Adipocyte (in vitro differentiated cells): ENCODE measurements around the gene WDCP.
"Not testable (repeated sequence)": the region's sequence is repeated elsewhere in the genome, so short reads cannot be mapped to it uniquely, and the experiment has no call there.

Experiments used
- DNase-seq: peaks from one replicate; pipeline ENCODE4 v3.0.0-alpha.2; 2015; ENCODE audit warnings: low read depth
- H3K27me3 ChIP-seq: replicated peaks from 2 replicates; pipeline ENCODE4 v1.7.0; 2013; ENCODE audit warnings: mild to moderate bottlenecking, low read length, moderate library complexity; ENCODE audit not compliant: control insufficient read depth, insufficient read depth
- H3K36me3 ChIP-seq: 2 replicates; pipeline ENCODE4 v1.7.0; 2013; ENCODE audit warnings: low read length, mild to moderate bottlenecking, moderate library complexity; ENCODE audit not compliant: control insufficient read depth, insufficient read depth, severe bottlenecking
- H3K4me1 ChIP-seq: 2 replicates; pipeline ENCODE4 v1.7.0; 2013; ENCODE audit warnings: mild to moderate bottlenecking, low read length, moderate library complexity; ENCODE audit not compliant: control insufficient read depth, insufficient read depth
- H3K4me3 ChIP-seq: 2 replicates; pipeline ENCODE4 v1.7.0; 2013; ENCODE audit warnings: mild to moderate bottlenecking, low read length, moderate library complexity
- H3K9ac ChIP-seq: 2 replicates; pipeline ENCODE4 v1.7.0; 2013; ENCODE audit warnings: mild to moderate bottlenecking, low read length, moderate library complexity
- H3K9me3 ChIP-seq: 2 replicates; pipeline ENCODE4 v1.7.0; 2013; ENCODE audit warnings: mild to moderate bottlenecking, low read length, moderate library complexity; ENCODE audit not compliant: control insufficient read depth

The WDCP gene, protein sequence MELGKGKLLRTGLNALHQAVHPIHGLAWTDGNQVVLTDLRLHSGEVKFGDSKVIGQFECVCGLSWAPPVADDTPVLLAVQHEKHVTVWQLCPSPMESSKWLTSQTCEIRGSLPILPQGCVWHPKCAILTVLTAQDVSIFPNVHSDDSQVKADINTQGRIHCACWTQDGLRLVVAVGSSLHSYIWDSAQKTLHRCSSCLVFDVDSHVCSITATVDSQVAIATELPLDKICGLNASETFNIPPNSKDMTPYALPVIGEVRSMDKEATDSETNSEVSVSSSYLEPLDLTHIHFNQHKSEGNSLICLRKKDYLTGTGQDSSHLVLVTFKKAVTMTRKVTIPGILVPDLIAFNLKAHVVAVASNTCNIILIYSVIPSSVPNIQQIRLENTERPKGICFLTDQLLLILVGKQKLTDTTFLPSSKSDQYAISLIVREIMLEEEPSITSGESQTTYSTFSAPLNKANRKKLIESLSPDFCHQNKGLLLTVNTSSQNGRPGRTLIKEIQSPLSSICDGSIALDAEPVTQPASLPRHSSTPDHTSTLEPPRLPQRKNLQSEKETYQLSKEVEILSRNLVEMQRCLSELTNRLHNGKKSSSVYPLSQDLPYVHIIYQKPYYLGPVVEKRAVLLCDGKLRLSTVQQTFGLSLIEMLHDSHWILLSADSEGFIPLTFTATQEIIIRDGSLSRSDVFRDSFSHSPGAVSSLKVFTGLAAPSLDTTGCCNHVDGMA

DNA sequence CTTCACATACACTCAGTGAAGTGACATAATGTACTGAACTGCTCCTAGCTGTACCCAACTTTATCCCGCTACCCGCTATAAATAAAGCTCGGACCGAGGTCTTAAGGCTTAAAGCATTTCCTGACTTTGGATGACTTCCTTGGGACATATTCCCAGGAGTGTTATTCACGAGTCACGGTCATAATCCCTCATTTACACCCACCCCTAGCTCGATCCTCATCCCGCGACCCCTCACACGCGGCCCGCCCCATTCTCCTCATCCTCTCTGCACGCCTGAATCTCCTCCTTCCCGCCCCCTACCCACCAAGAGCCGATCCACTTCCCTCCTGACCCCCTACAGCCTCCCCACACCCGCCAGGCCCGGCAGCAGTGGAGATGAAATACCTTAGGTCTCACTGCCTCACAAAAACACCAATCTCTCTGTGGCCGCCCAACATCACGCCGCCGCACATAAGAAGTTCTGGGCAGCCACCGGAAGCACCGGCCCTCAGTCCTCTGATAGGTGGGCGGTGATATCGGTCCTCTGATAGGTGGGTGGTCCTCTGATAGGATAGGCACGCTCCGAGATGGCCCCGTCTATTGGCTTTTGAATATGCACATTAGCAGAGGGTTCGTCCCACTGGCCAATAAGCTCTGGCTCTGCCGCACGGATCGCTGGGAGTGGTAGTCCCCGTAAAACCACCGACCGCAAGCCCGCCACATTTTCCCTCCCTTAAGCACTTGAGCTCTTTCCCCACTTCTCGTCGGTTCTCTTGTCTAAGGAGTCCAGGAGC lies at the start of gene WDCP:
TSS of gene WDCP (minus strand) at position 462 of the 773 bp plus-strand sequence. CDS start 7,897 bp downstream, outside the sequence.
- Histone ChIP-seq H3K27me3 (no peaks in the 10 kb centered on the region), H3K36me3 (no peaks in the 10 kb centered on the region), H3K9me3 (no peaks in the 10 kb centered on the region), H3K9ac (peak within 1 kb of the TSS; percentile 87), H3K4me1 (peaks cover 7% of the 10 kb centered on the region), H3K4me3 (peak within 1 kb of the TSS; percentile 94)
- peak; percentile 99 for DNase-seq

DNA sequence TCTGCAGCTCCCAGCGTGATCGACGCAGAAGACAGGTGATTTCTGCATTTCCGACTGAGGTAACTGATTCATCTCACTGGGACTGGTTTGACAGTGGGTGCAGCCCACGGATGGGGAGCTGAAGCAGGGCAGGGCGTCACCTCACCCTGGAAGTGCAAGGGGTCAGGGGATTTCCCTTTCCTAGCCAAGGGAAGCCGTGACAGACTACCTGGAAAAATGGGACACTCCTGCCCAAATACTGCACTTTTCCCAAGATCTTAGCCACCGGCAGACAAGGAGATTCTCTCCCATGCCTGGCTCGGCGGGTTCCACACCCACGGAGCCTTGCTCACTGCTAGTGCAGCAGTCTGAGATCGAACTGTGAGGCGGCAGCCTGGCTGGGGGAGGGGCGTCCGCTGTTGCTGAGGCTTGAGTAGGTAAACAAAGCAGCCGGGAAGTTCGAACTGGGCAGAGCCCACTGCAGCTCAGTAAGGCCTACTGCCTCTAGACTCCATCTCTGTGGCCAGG lies 48.0 kb upstream of the WDCP start:
- not testable (repeated sequence) for H3K36me3 ChIP-seq, H3K4me1 ChIP-seq, DNase-seq

DNA sequence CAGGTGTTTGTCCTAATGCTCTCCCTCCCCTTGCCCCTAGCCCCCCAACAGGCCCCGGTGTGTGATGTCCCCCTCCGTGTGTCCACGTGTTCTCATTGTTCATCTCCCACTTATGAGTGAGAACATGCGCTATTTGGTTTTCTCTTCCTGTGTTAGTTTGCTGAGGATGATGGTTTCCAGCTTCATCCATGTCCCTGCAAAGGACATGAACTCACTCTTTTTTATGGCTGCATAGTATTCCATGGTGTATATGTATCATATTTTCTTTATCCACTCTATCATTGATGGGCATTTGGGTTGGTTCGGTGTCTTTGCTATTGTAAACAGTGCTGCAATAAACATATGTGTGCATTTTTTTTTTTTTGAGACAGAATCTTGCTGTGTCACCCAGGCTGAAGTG lies 46.1 kb upstream of the WDCP start:
- not testable (repeated sequence) for H3K9ac ChIP-seq, H3K27me3 ChIP-seq, DNase-seq, H3K4me1 ChIP-seq, H3K4me3 ChIP-seq, H3K36me3 ChIP-seq, H3K9me3 ChIP-seq

More for the DNA sequence above, 48.0 kb upstream of the WDCP start:
- H3K27me3 ChIP-seq, H3K9ac ChIP-seq, H3K9me3 ChIP-seq, H3K4me3 ChIP-seq: not testable (repeated sequence)

DNA sequence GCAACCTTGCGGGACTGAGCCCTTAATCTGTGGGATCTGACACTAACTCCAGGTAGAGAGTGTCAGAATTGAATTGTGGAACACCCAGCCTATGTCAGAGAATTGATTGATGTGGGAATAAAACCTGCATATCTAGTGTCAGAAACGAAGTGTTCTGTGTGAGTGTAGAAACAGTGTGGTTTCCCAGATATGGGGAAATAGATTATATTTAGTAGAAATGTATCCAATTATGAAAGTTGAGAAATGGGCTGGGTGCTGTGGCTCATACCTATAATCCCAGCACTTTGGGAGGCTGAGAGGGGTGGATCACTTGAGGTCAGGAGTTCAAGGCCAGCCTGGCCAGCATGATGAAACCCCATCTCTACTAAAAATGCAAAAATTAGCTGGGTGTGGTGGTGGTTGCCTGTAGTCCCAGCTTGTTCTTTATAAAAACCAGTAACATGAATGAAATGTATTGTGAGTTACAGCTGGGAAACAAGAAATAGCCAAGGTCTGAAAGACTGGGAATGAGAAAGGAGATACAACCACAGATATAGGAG lies 41.7 kb upstream of the WDCP start:
- H3K4me3 ChIP-seq = no peak overlapping the region
- peaks cover 16% of the 10 kb centered on the region for H3K4me1 ChIP-seq
- peak; percentile 31 for DNase-seq
- no peaks in the 10 kb centered on the region for H3K9me3 ChIP-seq
- H3K36me3 ChIP-seq = no peaks in the 10 kb centered on the region
- H3K27me3 ChIP-seq = no peaks in the 10 kb centered on the region
- no peak overlapping the region for H3K9ac ChIP-seq

DNA sequence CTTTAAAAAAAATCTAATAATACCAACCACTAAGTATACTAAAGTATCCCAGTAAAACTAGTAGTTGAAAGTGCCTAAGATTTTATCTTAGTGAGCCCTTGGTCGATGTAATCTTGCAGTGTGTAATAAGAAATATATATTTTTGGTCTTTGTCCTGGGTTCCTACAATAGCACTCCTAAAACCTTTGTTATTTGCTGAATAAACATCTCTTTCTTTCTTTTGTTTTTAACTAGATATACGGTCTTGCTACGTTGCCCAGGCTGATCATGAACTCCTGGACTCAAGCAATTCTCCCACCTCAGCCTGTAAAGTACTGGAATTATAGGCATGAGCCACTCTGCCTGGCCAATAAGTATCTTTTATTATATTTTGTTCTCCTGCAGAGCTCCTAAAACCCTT lies 39.8 kb upstream of the WDCP start:
- no peaks in the 10 kb centered on the region for H3K27me3 ChIP-seq
- no peaks in the 10 kb centered on the region for H3K9me3 ChIP-seq
- H3K4me3 ChIP-seq = no peak overlapping the region
- peaks cover 10% of the 10 kb centered on the region for H3K36me3 ChIP-seq
- H3K4me1 ChIP-seq = peaks cover 26% of the 10 kb centered on the region
- H3K9ac ChIP-seq = no peak overlapping the region
- no peak for DNase-seq

DNA sequence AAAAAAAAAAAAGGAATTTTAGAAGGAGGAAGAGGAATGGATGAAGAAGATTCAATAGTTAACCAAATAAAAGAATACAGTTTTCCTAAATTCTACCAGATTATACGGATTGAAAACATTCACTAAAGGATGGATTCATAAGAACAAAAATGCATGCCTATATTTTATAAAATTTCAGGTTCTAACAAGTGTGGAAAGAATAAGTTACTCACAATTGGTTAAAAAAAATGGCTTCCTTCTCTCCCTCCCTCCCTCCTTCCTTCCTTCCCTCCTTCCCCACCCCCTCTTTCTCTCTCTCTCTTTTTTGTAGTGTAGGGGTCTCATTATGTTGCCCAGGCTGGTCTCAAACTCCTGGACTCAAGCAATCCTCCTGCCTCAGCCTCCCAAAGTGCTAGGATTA lies 39.0 kb upstream of the WDCP start:
- DNase-seq = no peak
- Histone ChIP-seq H3K9ac (no peak overlapping the region), H3K9me3 (no peaks in the 10 kb centered on the region), H3K4me3 (no peak overlapping the region), H3K27me3 (no peaks in the 10 kb centered on the region), H3K4me1 (peaks cover 26% of the 10 kb centered on the region), H3K36me3 (peaks cover 14% of the 10 kb centered on the region)

DNA sequence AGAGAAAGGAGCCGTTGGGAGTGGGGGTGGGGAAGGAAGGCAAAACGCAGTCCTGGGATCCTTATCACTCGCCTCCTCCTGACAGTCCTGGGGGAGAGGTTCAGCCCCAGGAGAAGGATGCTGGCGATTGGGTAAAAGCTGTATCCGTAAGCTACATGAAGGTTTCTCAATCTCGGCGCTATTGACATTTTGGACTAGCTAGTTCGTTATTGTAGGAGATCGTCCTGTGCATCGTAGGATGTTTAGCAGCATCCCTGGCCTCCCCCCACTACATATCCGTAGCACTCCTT lies 38.0 kb upstream of the WDCP start:
- peak overlapping the region; percentile 91 for H3K4me3 ChIP-seq
- DNase-seq = no peak
- H3K9me3 ChIP-seq = no peaks in the 10 kb centered on the region
- peak overlapping the region; percentile 94 for H3K9ac ChIP-seq
- H3K36me3 ChIP-seq = peaks cover 16% of the 10 kb centered on the region
- no peaks in the 10 kb centered on the region for H3K27me3 ChIP-seq
- peaks cover 26% of the 10 kb centered on the region for H3K4me1 ChIP-seq

DNA sequence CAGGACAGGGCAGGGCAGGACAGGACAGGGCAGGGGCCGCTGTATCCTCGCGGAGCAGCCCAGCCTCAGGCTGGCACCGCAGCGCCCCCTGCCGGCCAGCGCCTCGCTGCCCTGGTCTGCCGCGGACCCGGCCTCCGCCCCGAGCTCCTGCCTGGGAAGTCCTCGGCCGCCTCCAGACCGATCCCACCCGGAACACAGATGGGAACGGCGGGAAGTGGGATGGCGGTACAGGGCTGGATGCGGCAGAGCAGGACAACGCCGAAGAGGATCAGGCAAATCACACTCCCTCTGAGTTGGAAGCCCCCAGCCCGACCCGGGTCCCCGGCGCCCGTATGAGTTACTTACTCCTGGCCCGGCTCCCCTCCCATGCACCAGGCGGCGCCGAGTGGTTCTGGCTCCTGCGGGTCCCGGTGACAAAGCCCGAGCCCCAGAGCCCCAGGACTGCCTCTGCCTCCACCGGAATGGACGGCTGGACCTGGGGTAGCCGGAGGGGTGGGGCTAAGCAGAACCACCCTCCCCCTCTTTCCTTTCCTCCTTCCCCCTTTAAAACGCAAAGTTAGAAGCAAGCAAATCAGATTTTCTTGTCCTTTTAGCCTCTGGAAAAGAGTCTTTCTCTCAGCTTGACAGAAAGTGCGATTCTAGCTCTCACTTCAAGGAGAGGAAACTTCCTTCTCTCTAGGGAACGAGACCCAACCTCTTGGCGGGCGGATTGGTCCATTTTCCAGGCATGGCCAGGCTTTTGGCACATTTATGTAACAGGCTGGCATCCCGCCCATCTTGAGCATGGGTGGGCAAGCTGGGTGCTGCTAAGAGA lies 37.4 kb upstream of the WDCP start, which contains the start of gene TP53I3:
TSS of gene TP53I3 (minus strand) at position 449 of the 814 bp plus-strand sequence. CDS start 508 bp downstream, outside the sequence.
- no peaks in the 10 kb centered on the region for H3K27me3 ChIP-seq
- H3K9me3 ChIP-seq = no peaks in the 10 kb centered on the region
- H3K4me3 ChIP-seq = peak within 1 kb of the TSS; percentile 91
- peak within 1 kb of the TSS; percentile 94 for H3K9ac ChIP-seq
- DNase-seq = peak; percentile 96
- peaks cover 18% of the 10 kb centered on the region for H3K36me3 ChIP-seq
- peaks cover 26% of the 10 kb centered on the region for H3K4me1 ChIP-seq

DNA sequence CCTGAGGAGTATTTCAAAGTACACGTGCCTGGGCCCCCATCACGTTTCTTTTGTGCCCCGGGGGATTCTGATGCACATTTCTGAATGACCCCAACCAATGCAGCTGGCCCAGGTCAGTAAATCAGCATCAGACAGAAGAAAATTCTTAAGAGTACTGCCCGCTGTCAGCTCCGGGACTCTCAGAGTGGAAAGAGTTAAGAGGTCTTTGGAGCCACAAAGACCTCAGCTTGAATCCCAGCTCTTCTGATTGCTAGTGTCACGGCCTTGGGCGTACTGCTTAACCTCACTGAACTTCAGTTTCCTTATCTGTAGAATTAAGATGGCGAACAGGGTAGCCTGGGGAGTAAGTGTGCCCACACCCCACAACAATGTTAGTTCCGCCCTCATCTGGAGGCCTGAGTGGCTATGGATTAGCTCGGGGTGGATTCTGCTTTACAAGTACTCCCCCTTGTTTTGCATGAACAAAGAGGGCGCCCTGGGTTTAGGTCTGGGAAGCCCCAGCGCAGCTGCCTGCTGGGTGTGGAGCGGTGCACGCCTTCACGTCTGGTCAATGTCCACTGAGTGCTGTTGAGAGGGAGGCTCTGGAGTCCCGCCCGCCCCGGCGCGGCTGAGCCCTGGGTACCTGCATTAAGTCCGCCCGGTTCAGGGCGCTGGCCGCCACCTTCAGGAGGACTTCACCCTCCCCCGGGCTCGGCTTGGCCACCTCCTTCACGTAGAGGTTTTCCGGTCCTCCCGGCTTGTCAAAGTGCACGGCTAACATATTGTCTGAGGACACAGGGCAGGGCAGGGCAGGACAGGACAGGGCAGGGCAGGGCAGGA lies 36.6 kb upstream of the WDCP start:
- Histone ChIP-seq H3K9ac (peak overlapping the region; percentile 94), H3K36me3 (peaks cover 27% of the 10 kb centered on the region), H3K27me3 (no peaks in the 10 kb centered on the region), H3K4me3 (peak overlapping the region; percentile 91), H3K4me1 (peaks cover 21% of the 10 kb centered on the region), H3K9me3 (no peaks in the 10 kb centered on the region)
- peak; percentile 81 for DNase-seq
